SU-DHL-6 (cell line): Measurements from ENCODE around the gene LEF1.

Experiments used
- EZH2phosphoT487 ChIP-seq: fragments of 200-600 bp; sonication (generic), shearing (Covaris generic); conservative IDR thresholded peaks from 2 replicates; pipeline ENCODE4 v1.6.1; 2018; ENCODE audit warnings: mild to moderate bottlenecking, antibody characterized with exemption, low read length, moderate library complexity, mixed read lengths
- TF ChIP-seq, protein P1 (sequence below): fragments of 200-600 bp; sonication (generic); IDR thresholded peaks from one replicate; pipeline ENCODE4 v1.5.1; 2017; ENCODE audit warnings: antibody characterized with exemption, mild to moderate bottlenecking, low read length, moderate library complexity; ENCODE audit not compliant: insufficient read depth, poor library complexity, severe bottlenecking

DNA sequence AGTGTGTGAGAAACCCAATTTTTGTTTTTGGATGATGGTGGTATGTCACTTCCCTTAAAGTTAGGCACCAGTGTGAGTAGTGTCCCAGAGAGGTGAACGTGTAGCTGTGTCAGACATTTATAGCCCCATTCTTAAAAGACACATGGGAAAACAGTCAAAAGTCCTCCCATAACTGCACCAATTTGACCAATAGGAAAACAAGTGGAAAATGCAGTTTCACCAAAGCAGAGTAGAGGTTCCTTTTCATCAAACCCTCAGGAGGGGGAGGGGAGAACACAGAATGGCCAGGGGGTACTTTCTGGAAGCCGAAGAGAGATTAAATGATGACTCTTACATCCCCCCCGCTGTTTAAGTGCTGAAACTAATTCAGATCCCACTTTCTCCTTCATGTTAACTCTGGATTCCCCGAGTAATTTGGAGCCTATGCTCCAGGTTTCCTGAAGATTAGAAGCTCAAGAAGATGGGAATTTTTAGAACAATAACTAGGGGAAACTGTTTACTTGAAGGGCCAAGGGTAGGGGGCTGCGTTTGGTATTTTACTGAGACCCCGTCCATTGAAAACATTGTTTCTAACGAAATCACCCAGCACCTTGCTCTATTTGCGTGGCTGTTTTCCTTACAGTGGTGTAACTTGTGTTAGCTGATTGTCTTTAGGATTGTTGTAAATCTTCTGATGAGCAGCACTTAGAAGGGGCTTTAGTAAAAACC, 2.1 kb upstream of the LEF1 start:
- TF ChIP-seq EZH2phosphoT487 = no peak
- TF ChIP-seq, protein P1, sequence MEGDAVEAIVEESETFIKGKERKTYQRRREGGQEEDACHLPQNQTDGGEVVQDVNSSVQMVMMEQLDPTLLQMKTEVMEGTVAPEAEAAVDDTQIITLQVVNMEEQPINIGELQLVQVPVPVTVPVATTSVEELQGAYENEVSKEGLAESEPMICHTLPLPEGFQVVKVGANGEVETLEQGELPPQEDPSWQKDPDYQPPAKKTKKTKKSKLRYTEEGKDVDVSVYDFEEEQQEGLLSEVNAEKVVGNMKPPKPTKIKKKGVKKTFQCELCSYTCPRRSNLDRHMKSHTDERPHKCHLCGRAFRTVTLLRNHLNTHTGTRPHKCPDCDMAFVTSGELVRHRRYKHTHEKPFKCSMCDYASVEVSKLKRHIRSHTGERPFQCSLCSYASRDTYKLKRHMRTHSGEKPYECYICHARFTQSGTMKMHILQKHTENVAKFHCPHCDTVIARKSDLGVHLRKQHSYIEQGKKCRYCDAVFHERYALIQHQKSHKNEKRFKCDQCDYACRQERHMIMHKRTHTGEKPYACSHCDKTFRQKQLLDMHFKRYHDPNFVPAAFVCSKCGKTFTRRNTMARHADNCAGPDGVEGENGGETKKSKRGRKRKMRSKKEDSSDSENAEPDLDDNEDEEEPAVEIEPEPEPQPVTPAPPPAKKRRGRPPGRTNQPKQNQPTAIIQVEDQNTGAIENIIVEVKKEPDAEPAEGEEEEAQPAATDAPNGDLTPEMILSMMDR = no peak
